H1 (cell line): Measurements from ENCODE around the gene CBARP. TPM values are rescaled to one million over a fixed set of nuclear protein-coding genes. Genes with fewer than 3 reads are reported as not detected.

Experiments used
- CTCF ChIA-PET: fragments of 300-600 bp; sonication (Branson Sonifier 250); formaldehyde crosslinking; loops from one replicate; lab custom pipeline; 2021; ENCODE audit not compliant: partially characterized antibody; lab: Charles Lee
- POLR2A ChIA-PET: fragments of 300-600 bp; sonication (Branson Sonifier 250); formaldehyde crosslinking; loops from one replicate; lab custom pipeline; 2021; ENCODE audit warnings: inconsistent platforms; ENCODE audit not compliant: partially characterized antibody; lab: Charles Lee
- DNase-seq, 2 experiments: peaks; one replicate each; pipeline versions ENCODE4 v3.0.0 to v3.0.0-alpha.2; 2010 to 2022; ENCODE audit warnings: low spot score in 2 of 2, low read depth in 1 of 2, mixed read lengths in 1 of 2
- FAIRE-seq: peaks from 2 replicates; lab custom pipeline; 2011; peaks lifted over from hg19 to GRCh38; lab: Jason Lieb, UNC
- H2AFZ ChIP-seq: 2 replicates; pipeline ENCODE4 v1.8.1; 2012; ENCODE audit warnings: low read length, inconsistent platforms
- H2AK5ac ChIP-seq: 2 replicates; pipeline ENCODE4 v1.6.1; 2013; ENCODE audit warnings: low read depth, low read length
- H2BK120ac ChIP-seq: replicated peaks from 2 replicates; pipeline ENCODE3; 2013; ENCODE audit warnings: low read depth, low read length, inconsistent platforms
- H2BK12ac ChIP-seq: 2 replicates; pipeline ENCODE4 v1.6.1; 2013; ENCODE audit warnings: low read depth, low read length
- H2BK15ac ChIP-seq: 2 replicates; pipeline ENCODE4 v1.6.1; 2013; ENCODE audit warnings: low read length
- H2BK20ac ChIP-seq: 2 replicates; pipeline ENCODE4 v1.6.1; 2013; ENCODE audit warnings: low read length
- H2BK5ac ChIP-seq: 2 replicates; pipeline ENCODE4 v1.6.1; 2013; ENCODE audit warnings: low read depth, low read length
- H3K14ac ChIP-seq: 2 replicates; pipeline ENCODE4 v1.6.1; 2013; ENCODE audit warnings: inconsistent platforms; ENCODE audit not compliant: insufficient read length
- H3K18ac ChIP-seq: 2 replicates; pipeline ENCODE4 v1.6.1; 2013; ENCODE audit warnings: low read length; ENCODE audit errors: extremely low read depth
- H3K23ac ChIP-seq: 2 replicates; pipeline ENCODE4 v1.6.1; 2013; ENCODE audit warnings: inconsistent platforms; ENCODE audit not compliant: insufficient read length
- H3K23me2 ChIP-seq: 2 replicates; pipeline ENCODE4 v1.6.1; 2013; ENCODE audit warnings: low read depth, low read length
- H3K27ac ChIP-seq: 2 replicates; pipeline ENCODE4 v1.6.1; 2011; ENCODE audit warnings: low read depth, low read length, inconsistent platforms
- H3K27me3 ChIP-seq, 4 experiments: replicated peaks in 1 of 4; 1 replicate in 1 of 4; 2 replicates in 3 of 4; pipeline versions ENCODE4 v1.6.1 to v1.8.1; 2011 to 2013; ENCODE audit warnings: low read length in 3 of 4, mild to moderate bottlenecking in 3 of 4, inconsistent platforms in 2 of 4, mixed read lengths in 2 of 4, moderate library complexity in 1 of 4; ENCODE audit not compliant: control insufficient read depth in 3 of 4, insufficient read depth in 3 of 4; ENCODE audit errors: extremely low read depth in 1 of 4
- H3K36me3 ChIP-seq, 4 experiments: 2 replicates each; pipeline versions ENCODE4 v1.6.1 to v1.8.1; 2011 to 2013; ENCODE audit warnings: mild to moderate bottlenecking in 4 of 4, low read length in 3 of 4, moderate library complexity in 2 of 4, control low read depth in 1 of 4, inconsistent platforms in 1 of 4; ENCODE audit not compliant: insufficient read depth in 4 of 4, control insufficient read depth in 2 of 4
- H3K4ac ChIP-seq: replicated peaks from 2 replicates; pipeline ENCODE3; 2013; ENCODE audit warnings: low read length, low read depth, mixed read lengths, inconsistent platforms; ENCODE audit not compliant: insufficient read length
- H3K4me1 ChIP-seq, 4 experiments: replicated peaks in 1 of 4; 1 replicate in 1 of 4; 2 replicates in 3 of 4; pipeline versions ENCODE4 v1.6.1 to v1.8.1; 2011 to 2013; ENCODE audit warnings: low read length in 3 of 4, inconsistent platforms in 2 of 4, mixed read lengths in 1 of 4; ENCODE audit not compliant: insufficient read depth in 4 of 4, control insufficient read depth in 3 of 4
- H3K4me2 ChIP-seq, 2 experiments: 2 replicates each; pipeline versions ENCODE4 v1.6.1 to v1.8.1; 2011 to 2013; ENCODE audit warnings: low read depth in 2 of 2, low read length in 2 of 2, control low read depth in 1 of 2, inconsistent platforms in 1 of 2, mild to moderate bottlenecking in 1 of 2; ENCODE audit not compliant: insufficient read depth in 1 of 2
- H3K4me3 ChIP-seq, 4 experiments: fragments of 200-600, 300-600 bp in 1 of 4; sonication (generic), shearing (Covaris generic), sonication (Bioruptor Twin) in 1 of 4; 2 replicates each; pipeline versions ENCODE4 v1.5.1 to v1.8.1; 2011 to 2016; ENCODE audit warnings: low read length in 4 of 4, low read depth in 3 of 4, control low read depth in 2 of 4, inconsistent platforms in 2 of 4, mild to moderate bottlenecking in 2 of 4, mixed read lengths in 1 of 4, moderate library complexity in 1 of 4; ENCODE audit not compliant: insufficient read depth in 2 of 4; ENCODE audit errors: extremely low read depth in 1 of 4
- H3K56ac ChIP-seq: replicated peaks from 2 replicates; pipeline ENCODE3; 2013; ENCODE audit warnings: low read depth, mild to moderate bottlenecking, mixed read lengths, low read length, inconsistent platforms; ENCODE audit not compliant: insufficient read length
- H3K79me1 ChIP-seq: 2 replicates; pipeline ENCODE4 v1.6.1; 2013; ENCODE audit warnings: low read depth, low read length, control low read depth
- H3K79me2 ChIP-seq, 2 experiments: 2 replicates each; pipeline versions ENCODE4 v1.6.1 to v1.8.1; 2012 to 2013; ENCODE audit warnings: low read length in 2 of 2, mild to moderate bottlenecking in 2 of 2, inconsistent platforms in 1 of 2; ENCODE audit not compliant: insufficient read depth in 2 of 2, control insufficient read depth in 1 of 2
- H3K9ac ChIP-seq, 4 experiments: replicated peaks in 1 of 4; 1 replicate in 1 of 4; 2 replicates in 3 of 4; pipeline versions ENCODE4 v1.6.1 to v1.8.1; 2011 to 2013; ENCODE audit warnings: low read depth in 3 of 4, low read length in 3 of 4, control low read depth in 2 of 4, mild to moderate bottlenecking in 2 of 4, moderate library complexity in 2 of 4, inconsistent platforms in 1 of 4; ENCODE audit errors: extremely low read depth in 1 of 4
- H3K9me3 ChIP-seq, 2 experiments: 2 replicates each; pipeline versions ENCODE4 v1.6.1 to v1.8.1; 2012 to 2013; ENCODE audit warnings: mild to moderate bottlenecking in 2 of 2, moderate library complexity in 2 of 2, control low read depth in 1 of 2, inconsistent platforms in 1 of 2, low read depth in 1 of 2, low read length in 1 of 2, mixed read lengths in 1 of 2; ENCODE audit not compliant: insufficient read depth in 2 of 2
- H4K20me1 ChIP-seq, 2 experiments: replicated peaks in 1 of 2; 2 replicates each; pipeline versions ENCODE3 to v1.8.1; 2011 to 2013; ENCODE audit warnings: inconsistent platforms in 2 of 2, low read length in 2 of 2, mild to moderate bottlenecking in 1 of 2; ENCODE audit not compliant: insufficient read depth in 2 of 2, control insufficient read depth in 1 of 2
- H4K5ac ChIP-seq: 2 replicates; pipeline ENCODE4 v1.6.1; 2013; ENCODE audit warnings: low read length, low read depth, mixed read lengths, inconsistent platforms; ENCODE audit not compliant: insufficient read length
- H4K8ac ChIP-seq: 2 replicates; pipeline ENCODE4 v1.8.0; 2013; ENCODE audit warnings: mild to moderate bottlenecking, moderate library complexity, low read length, inconsistent platforms; ENCODE audit not compliant: insufficient read depth; ENCODE audit errors: extremely low read depth
- H4K91ac ChIP-seq: replicated peaks from 2 replicates; pipeline ENCODE3; 2013; ENCODE audit warnings: low read length, mixed read lengths, inconsistent platforms; ENCODE audit not compliant: insufficient read length
- CHD1 ChIP-seq: IDR thresholded peaks from 2 replicates; pipeline ENCODE4 v1.6.1; 2012; ENCODE audit warnings: low read depth, low read length, improper control_type of control experiment
- POLR2A ChIP-seq, 2 experiments: IDR thresholded peaks; 1 replicate in 1 of 2; 2 replicates in 1 of 2; pipeline ENCODE4 v1.6.1; 2011; ENCODE audit warnings: low read depth in 2 of 2, low read length in 2 of 2, mild to moderate bottlenecking in 2 of 2; ENCODE audit errors: control extremely low read depth in 1 of 2
- WGBS, 2 experiments: shearing (Covaris generic) in 1 of 2; methylation state at CpG; one replicate each; pipeline versions ENCODE4 v1.1.6 to v1.1.7; 2013 to 2015; ENCODE audit warnings: low lambda C conversion rate in 2 of 2, mixed read lengths in 2 of 2, inconsistent platforms in 1 of 2, low coverage in 1 of 2, missing lambda C conversion rate in 1 of 2; ENCODE audit not compliant: insufficient replicate concordance in 2 of 2, insufficient coverage in 1 of 2, insufficient read length in 1 of 2; ENCODE audit errors: extremely low coverage in 1 of 2, missing lambda C conversion rate in 1 of 2; 5-methylcytosine and 5-hydroxymethylcytosine counted together
- polyA plus RNA-seq, 7 experiments: library from polyadenylated mRNA; depleted of rRNA in 3 of 7; stranded (reverse) in 5 of 7; unstranded in 2 of 7; fragments of >200 nt in 5 of 7; fragments of 200-250 nt in 2 of 7; gene quantifications; 1 replicate in 5 of 7; 2 replicates in 1 of 7; 4 replicates in 1 of 7; pipeline versions ENCODE4 v1.2.1 to v1.2.3, GENCODE V29; 2011 to 2013; ENCODE audit warnings: missing spikeins in 2 of 7, mixed read lengths in 2 of 7
- total RNA-seq: library from RNA; stranded (reverse); fragmentation: NEBNext Ultra II Directional; extraction: Animal tissue kit (Norgen Biotek cat#: 25700); gene quantifications from 2 replicates; pipeline ENCODE4 v1.2.1, GENCODE V29; 2021

The CBARP gene
- total and polyA plus RNA-seq, 2 of the 8 experiments (the other 6 are each of a cell fraction or from before 2014, with no cell fraction given), result 4.9 to 14.7 TPM

DNA sequence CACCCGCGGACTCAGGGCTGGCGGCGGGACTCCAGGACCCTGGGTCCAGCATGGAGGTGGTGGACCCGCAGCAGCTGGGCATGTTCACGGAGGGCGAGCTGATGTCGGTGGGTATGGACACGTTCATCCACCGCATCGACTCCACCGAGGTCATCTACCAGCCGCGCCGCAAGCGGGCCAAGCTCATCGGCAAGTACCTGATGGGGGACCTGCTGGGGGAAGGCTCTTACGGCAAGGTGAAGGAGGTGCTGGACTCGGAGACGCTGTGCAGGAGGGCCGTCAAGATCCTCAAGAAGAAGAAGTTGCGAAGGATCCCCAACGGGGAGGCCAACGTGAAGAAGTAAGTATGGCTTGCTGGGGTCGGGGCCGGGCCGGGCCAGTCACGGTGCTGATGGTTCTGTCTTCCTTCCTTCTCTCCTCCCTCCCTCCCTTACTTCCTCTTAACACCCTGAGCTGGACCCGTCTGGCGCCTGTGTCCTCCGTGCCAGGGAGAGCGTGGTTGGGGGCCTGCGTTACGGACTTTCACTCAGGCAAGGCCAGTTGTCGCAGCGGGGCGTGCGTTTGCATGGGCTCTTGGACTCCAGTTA lies 30.8 kb downstream of the CBARP start:
- CTCF ChIA-PET, result interaction anchor here (0.6 kb wide), 1 partner anchor 347 kb away, joined by 4 read pairs; no protein-coding TSS in a partner anchor
- Histone ChIP-seq H3K27me3 (no peaks in the 10 kb centered on the region), H3K79me2 (peaks cover 14 to 58% of the 10 kb centered on the region in 2 experiments; a peak in 3 of 4 replicates), H3K14ac (no peak overlapping the region), H2BK15ac (no peak overlapping the region), H2AK5ac (0 out of 2 replicates have a peak overlapping the region, but pooled peaks have one; percentile 13), H2BK120ac (no peak overlapping the region), H2AFZ (no peak overlapping the region), H3K18ac (no peak overlapping the region), H3K36me3 (peaks cover 0 to 5% (median 0%) of the 10 kb centered on the region in 4 experiments; a peak in 2 of 8 replicates), H3K9ac (peak overlapping the region in 3 of 4 experiments; percentile 36 to 76 (median 50); a peak in 6 of 7 replicates), H2BK20ac (no peak overlapping the region), H4K20me1 (peaks cover 12 to 21% of the 10 kb centered on the region in 2 experiments), H4K5ac (no peak overlapping the region), H3K9me3 (no peaks in the 10 kb centered on the region), H3K4me2 (peak overlapping the region; percentile 93 to 100), H3K4me3 (peak overlapping the region; percentile 66 to 86 (median 76)), H4K91ac (no peak overlapping the region), H3K27ac (no peak overlapping the region), H3K4ac (no peak overlapping the region), H2BK5ac (0 out of 2 replicates have a peak overlapping the region, but pooled peaks have one; percentile 66), H3K23me2 (peaks cover 14% of the 10 kb centered on the region), H3K23ac (no peak overlapping the region), H3K79me1 (peaks cover 16% of the 10 kb centered on the region), H2BK12ac (no peak overlapping the region), H4K8ac (no peak overlapping the region), H3K4me1 (peaks cover 0 to 18% (median 14%) of the 10 kb centered on the region in 4 experiments; a peak in 6 of 7 replicates), H3K56ac (peak overlapping the region; percentile 1)
- 34% methylated on average over 35 of the region's 38 CpGs; no CpG with 5 or more reads in 1 of the 2 experiments for whole genome bisulfite sequencing, 2 experiments
- POLR2A ChIA-PET, result interaction anchor here (0.8 to 1.3 kb wide), 4 partner anchors 16 to 181 kb away, joined by 3 to 4 read pairs (median 3); partner anchors contain the start of gene CNN2
- FAIRE-seq (no peak), DNase-seq (no peak)
- TF ChIP-seq CHD1 (no peak), POLR2A (IDR thresholded peaks at IDR 0.05; ENCODE audit: control extremely low read depth in 1 of 2, low read depth in 2 of 2, low read length in 2 of 2) (0 out of 3 replicates have a peak, but pooled peaks of 1 of the 2 experiments have one; percentile 8)
